Retina (tissue), 1 donor: ENCODE results near the gene KRT2.

Source experiments
- DNase-seq: peaks from one replicate; pipeline ENCODE4 v3.0.0-alpha.2; 2016

KRT2 gene

GRCh38 chr12:52636189-52636588 lies 15.8 kb downstream of the KRT2 start:
- no peak for DNase-seq

- DNase-seq = no peak
Observed at GRCh38 chr12:52634266-52635056, 17.6 kb downstream of the KRT2 start.

GRCh38 chr12:52633383-52633782 lies 18.6 kb downstream of the KRT2 start:
- DNase-seq = no peak

- no peak for DNase-seq
Observed at GRCh38 chr12:52632656-52633055, 19.4 kb downstream of the KRT2 start.

- DNase-seq = no peak
Observed at GRCh38 chr12:52631676-52632459, 20.1 kb downstream of the KRT2 start.

- no peak for DNase-seq
Observed at GRCh38 chr12:52631264-52631663, 20.7 kb downstream of the KRT2 start.

GRCh38 chr12:52630599-52631200 lies 21.3 kb downstream of the KRT2 start:
- DNase-seq = no peak

GRCh38 chr12:52630008-52630500 lies 22.0 kb downstream of the KRT2 start:
- DNase-seq = no peak

GRCh38 chr12:52629281-52630007 lies 22.6 kb downstream of the KRT2 start:
- no peak for DNase-seq

GRCh38 chr12:52628841-52629240 lies 23.2 kb downstream of the KRT2 start:
- DNase-seq = no peak

- no peak for DNase-seq
Observed at GRCh38 chr12:52628111-52628507, 23.9 kb downstream of the KRT2 start.

- no peak for DNase-seq
Observed at GRCh38 chr12:52627395-52628110, 24.5 kb downstream of the KRT2 start.

GRCh38 chr12:52622349-52622748 lies 29.7 kb downstream of the KRT2 start:
- no peak for DNase-seq

GRCh38 chr12:52618866-52619265 lies 33.1 kb downstream of the KRT2 start:
- no peak for DNase-seq

- DNase-seq = no peak
Observed at GRCh38 chr12:52618216-52618615, 33.8 kb downstream of the KRT2 start, which contains the start of gene KRT73. TSS of gene KRT73 (minus strand) at chr12:52618559. CDS start at chr12:52618524, 35 bp downstream.

- DNase-seq = no peak
Observed at GRCh38 chr12:52617403-52617785, 34.6 kb downstream of the KRT2 start.

GRCh38 chr12:52616680-52617402 lies 35.2 kb downstream of the KRT2 start:
- DNase-seq = no peak

GRCh38 chr12:52615912-52616311 lies 36.1 kb downstream of the KRT2 start:
- no peak for DNase-seq

- no peak for DNase-seq
Observed at GRCh38 chr12:52615208-52615868, 36.7 kb downstream of the KRT2 start.

- no peak for DNase-seq
Observed at GRCh38 chr12:52614381-52615207, 37.4 kb downstream of the KRT2 start.
